DMS53 (cell line): ENCODE data around the gene PRKAR2A.
"Not testable (repeated sequence)": the region's sequence is repeated elsewhere in the genome, so short reads cannot be mapped to it uniquely, and the experiment has no call there.

ENCODE experiments used
- DNase-seq: peaks from one replicate; lab custom pipeline; 2025; lab: John Stamatoyannopoulos, UW

Gene PRKAR2A

GRCh38 chr3:48733752-48734518, 113.7 kb downstream of the PRKAR2A start:
- DNase-seq: peak; percentile 1

GRCh38 chr3:48727511-48727910, 120.2 kb downstream of the PRKAR2A start:
- no peak for DNase-seq

GRCh38 chr3:48725185-48725855, 122.4 kb downstream of the PRKAR2A start:
- not testable (repeated sequence) for DNase-seq

- no peak for DNase-seq
These were observed 123.9 kb downstream of the PRKAR2A start for GRCh38 chr3:48723725-48724124.

GRCh38 chr3:48723293-48723692, 124.4 kb downstream of the PRKAR2A start:
- DNase-seq: not testable (repeated sequence)

- DNase-seq: peak; percentile 94
These were observed 130.5 kb downstream of the PRKAR2A start, which contains the start of gene IP6K2 for GRCh38 chr3:48716982-48717746. Gene IP6K2 (minus strand): TSS chr3:48717221. CDS start chr3:48695291, 21,930 bp downstream.

- peak; percentile 22 for DNase-seq
These were observed 131.1 kb downstream of the PRKAR2A start for GRCh38 chr3:48716508-48716981.

- peak; percentile 6 for DNase-seq
These were observed 132.4 kb downstream of the PRKAR2A start for GRCh38 chr3:48715174-48715800.

- no peak for DNase-seq
These were observed 135.9 kb downstream of the PRKAR2A start for GRCh38 chr3:48711727-48712126.

GRCh38 chr3:48709051-48709461, 138.6 kb downstream of the PRKAR2A start:
- no peak for DNase-seq

GRCh38 chr3:48708481-48708889, 139.2 kb downstream of the PRKAR2A start:
- no peak for DNase-seq

GRCh38 chr3:48707157-48707556, 140.5 kb downstream of the PRKAR2A start:
- DNase-seq: no peak

GRCh38 chr3:48702320-48702920, 145.3 kb downstream of the PRKAR2A start:
- no peak for DNase-seq

- DNase-seq: no peak
These were observed 146.8 kb downstream of the PRKAR2A start for GRCh38 chr3:48700731-48701405.

- no peak for DNase-seq
These were observed 148.8 kb downstream of the PRKAR2A start for GRCh38 chr3:48698891-48699290.

GRCh38 chr3:48697952-48698351, 149.7 kb downstream of the PRKAR2A start:
- no peak for DNase-seq

- no peak for DNase-seq
These were observed 151.1 kb downstream of the PRKAR2A start for GRCh38 chr3:48696601-48697000.
